Astrocyte (in vitro differentiated cells and primary cell): Measurements from ENCODE around the gene OR10A4. TPM values are rescaled to one million over a fixed set of nuclear protein-coding genes. Genes with fewer than 3 reads are reported as not detected.

Experiments used
- DNase-seq: peaks from one replicate; pipeline ENCODE4 v3.0.0-alpha.2; 2010; ENCODE audit warnings: low read depth
- FAIRE-seq: peaks from 2 replicates; lab custom pipeline; 2011; peaks lifted over from hg19 to GRCh38; lab: Jason Lieb, UNC
- H2AFZ ChIP-seq: 2 replicates; pipeline ENCODE4 v1.6.0; 2012; ENCODE audit warnings: low read depth, low read length, inconsistent platforms
- H3K27ac ChIP-seq: 2 replicates; pipeline ENCODE4 v1.5.1; 2011; ENCODE audit warnings: low read depth, low read length, inconsistent platforms
- H3K27me3 ChIP-seq: 2 replicates; pipeline ENCODE4 v1.6.0; 2011; ENCODE audit warnings: low read length, inconsistent platforms; ENCODE audit not compliant: insufficient read depth
- H3K36me3 ChIP-seq: 2 replicates; pipeline ENCODE4 v1.5.1; 2011; ENCODE audit warnings: low read length, inconsistent platforms; ENCODE audit not compliant: insufficient read depth
- H3K4me1 ChIP-seq: 2 replicates; pipeline ENCODE4 v1.5.1; 2011; ENCODE audit warnings: low read length, inconsistent platforms; ENCODE audit not compliant: insufficient read depth
- H3K4me2 ChIP-seq: 2 replicates; pipeline ENCODE4 v1.6.0; 2012; ENCODE audit warnings: low read length, inconsistent platforms
- H3K4me3 ChIP-seq: 2 replicates; pipeline ENCODE4 v1.5.1; 2011; ENCODE audit warnings: low read depth, mild to moderate bottlenecking, low read length, inconsistent platforms; ENCODE audit not compliant: insufficient read depth
- H3K79me2 ChIP-seq: 2 replicates; pipeline ENCODE4 v1.6.0; 2012; ENCODE audit warnings: mild to moderate bottlenecking, low read length, inconsistent platforms; ENCODE audit not compliant: insufficient read depth
- H3K9ac ChIP-seq: 2 replicates; pipeline ENCODE4 v1.6.0; 2012; ENCODE audit warnings: mild to moderate bottlenecking, low read length, inconsistent platforms
- H3K9me3 ChIP-seq: 2 replicates; pipeline ENCODE4 v1.5.1; 2012; ENCODE audit warnings: low read depth, mild to moderate bottlenecking, low read length, inconsistent platforms; ENCODE audit not compliant: insufficient read depth
- H4K20me1 ChIP-seq: 2 replicates; pipeline ENCODE4 v1.6.0; 2012; ENCODE audit warnings: low read length, inconsistent platforms; ENCODE audit not compliant: insufficient read depth
- H3K27ac Mint-ChIP-seq: one replicate; pipeline ENCODE4 v1.8.0; 2021; ENCODE audit warnings: mild to moderate bottlenecking, mixed read lengths; ENCODE audit not compliant: unreplicated experiment
- H3K27me3 Mint-ChIP-seq: one replicate; pipeline ENCODE4 v1.8.0; 2021; ENCODE audit warnings: low read depth, mixed read lengths; ENCODE audit not compliant: unreplicated experiment
- H3K36me3 Mint-ChIP-seq: one replicate; pipeline ENCODE4 v1.8.0; 2021; ENCODE audit warnings: low read depth, mixed read lengths; ENCODE audit not compliant: unreplicated experiment
- H3K4me1 Mint-ChIP-seq: one replicate; pipeline ENCODE4 v1.8.0; 2021; ENCODE audit warnings: low read depth, mixed read lengths; ENCODE audit not compliant: unreplicated experiment
- H3K4me3 Mint-ChIP-seq: one replicate; pipeline ENCODE4 v1.8.0; 2021; ENCODE audit warnings: mild to moderate bottlenecking, moderate library complexity, mixed read lengths; ENCODE audit not compliant: unreplicated experiment
- H3K9me3 Mint-ChIP-seq: one replicate; pipeline ENCODE4 v1.8.0; 2021; ENCODE audit warnings: mild to moderate bottlenecking, mixed read lengths; ENCODE audit not compliant: unreplicated experiment
- EZH2 ChIP-seq: IDR thresholded peaks from 2 replicates; pipeline ENCODE4 v1.6.1; 2012; ENCODE audit warnings: mild to moderate bottlenecking, low read length, inconsistent platforms; ENCODE audit not compliant: insufficient read depth
- total RNA-seq: library from RNA; stranded (reverse); gene quantifications from 2 replicates; pipeline ENCODE4 v1.2.1, GENCODE V29; 2021
- TF ChIP-seq, protein P1 (sequence below): IDR thresholded peaks from 2 replicates; pipeline ENCODE4 v1.5.1; 2011; ENCODE audit warnings: low read depth, mild to moderate bottlenecking, inconsistent platforms, low read length, moderate library complexity; ENCODE audit not compliant: insufficient read depth

The OR10A4 gene
- total RNA-seq, 1 donor from 2014 or later, result not detected

DNA sequence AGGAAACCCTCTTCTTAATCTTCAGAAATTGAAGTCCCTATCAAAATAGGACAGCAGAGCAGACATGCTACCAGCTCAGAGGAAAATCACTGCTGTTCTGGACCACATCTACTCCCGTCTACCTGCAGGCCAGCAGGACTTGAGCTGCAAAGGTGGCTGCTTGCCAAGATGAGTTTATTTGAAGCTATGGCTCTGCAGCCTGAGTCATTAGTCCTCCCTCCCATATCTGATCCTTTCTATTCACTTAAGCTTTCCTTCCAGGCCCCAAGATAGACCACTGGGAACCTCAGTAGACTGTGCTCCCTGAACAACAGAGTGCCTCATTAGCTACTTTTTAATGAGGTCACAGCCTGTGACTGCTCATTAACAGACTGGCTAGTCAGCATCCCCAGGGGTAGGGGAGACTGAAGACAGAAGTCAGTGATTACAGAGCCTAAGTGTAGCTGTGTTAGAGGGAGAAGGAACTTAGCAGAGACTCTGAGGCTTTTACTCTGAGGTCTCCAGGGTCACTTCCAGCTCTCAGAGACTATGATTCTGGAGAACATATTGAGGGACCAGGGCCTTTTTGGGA is 20.4 kb upstream of the OR10A4 start:
- no peaks in the 10 kb centered on the region for H3K36me3 ChIP-seq
- peaks cover 2% of the 10 kb centered on the region for H3K36me3 Mint-ChIP-seq
- H3K4me3 Mint-ChIP-seq, result no peak overlapping the region
- no peak overlapping the region for H3K9ac ChIP-seq
- H3K9me3 ChIP-seq, result no peaks in the 10 kb centered on the region
- no peak overlapping the region for H3K27ac ChIP-seq
- H4K20me1 ChIP-seq, result no peaks in the 10 kb centered on the region
- H3K79me2 ChIP-seq, result no peaks in the 10 kb centered on the region
- DNase-seq (peak; percentile 20), FAIRE-seq (no peak)
- no peaks in the 10 kb centered on the region for H3K4me1 Mint-ChIP-seq
- TF ChIP-seq EZH2, result no peak
- TF ChIP-seq, protein P1, sequence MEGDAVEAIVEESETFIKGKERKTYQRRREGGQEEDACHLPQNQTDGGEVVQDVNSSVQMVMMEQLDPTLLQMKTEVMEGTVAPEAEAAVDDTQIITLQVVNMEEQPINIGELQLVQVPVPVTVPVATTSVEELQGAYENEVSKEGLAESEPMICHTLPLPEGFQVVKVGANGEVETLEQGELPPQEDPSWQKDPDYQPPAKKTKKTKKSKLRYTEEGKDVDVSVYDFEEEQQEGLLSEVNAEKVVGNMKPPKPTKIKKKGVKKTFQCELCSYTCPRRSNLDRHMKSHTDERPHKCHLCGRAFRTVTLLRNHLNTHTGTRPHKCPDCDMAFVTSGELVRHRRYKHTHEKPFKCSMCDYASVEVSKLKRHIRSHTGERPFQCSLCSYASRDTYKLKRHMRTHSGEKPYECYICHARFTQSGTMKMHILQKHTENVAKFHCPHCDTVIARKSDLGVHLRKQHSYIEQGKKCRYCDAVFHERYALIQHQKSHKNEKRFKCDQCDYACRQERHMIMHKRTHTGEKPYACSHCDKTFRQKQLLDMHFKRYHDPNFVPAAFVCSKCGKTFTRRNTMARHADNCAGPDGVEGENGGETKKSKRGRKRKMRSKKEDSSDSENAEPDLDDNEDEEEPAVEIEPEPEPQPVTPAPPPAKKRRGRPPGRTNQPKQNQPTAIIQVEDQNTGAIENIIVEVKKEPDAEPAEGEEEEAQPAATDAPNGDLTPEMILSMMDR, result no peak
- H3K4me3 ChIP-seq, result no peak overlapping the region
- H3K27me3 ChIP-seq, result no peaks in the 10 kb centered on the region
- H3K27me3 Mint-ChIP-seq, result no peaks in the 10 kb centered on the region
- H2AFZ ChIP-seq, result no peak overlapping the region
- peaks cover 12% of the 10 kb centered on the region for H3K9me3 Mint-ChIP-seq
- H3K4me1 ChIP-seq, result no peaks in the 10 kb centered on the region
- H3K4me2 ChIP-seq, result no peak overlapping the region
- H3K27ac Mint-ChIP-seq, result no peak overlapping the region

DNA sequence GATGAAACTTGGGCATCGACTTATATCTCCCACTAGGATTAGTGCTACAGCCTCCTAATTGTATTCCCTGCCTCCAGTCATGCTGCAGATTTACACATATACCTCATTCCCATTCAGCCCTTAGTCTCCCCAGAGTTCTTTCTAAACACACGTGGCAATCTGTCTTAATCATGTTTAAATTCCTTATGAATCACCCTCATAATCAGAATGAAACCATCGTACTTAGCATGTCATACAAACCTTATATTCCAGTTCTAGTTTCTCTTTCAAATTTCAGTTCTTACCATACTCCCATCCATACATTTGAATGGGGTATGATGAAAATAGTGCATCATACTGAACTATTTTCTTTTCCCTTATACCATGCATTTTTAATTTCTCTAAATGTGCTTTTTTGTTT is 19.6 kb upstream of the OR10A4 start:
- Histone ChIP-seq H3K79me2 (no peaks in the 10 kb centered on the region), H3K4me2 (no peak overlapping the region), H3K9me3 (no peaks in the 10 kb centered on the region), H3K4me1 (no peaks in the 10 kb centered on the region), H3K9ac (no peak overlapping the region), H3K4me3 (no peak overlapping the region), H3K27ac (no peak overlapping the region), H2AFZ (no peak overlapping the region), H3K27me3 (no peaks in the 10 kb centered on the region), H3K36me3 (no peaks in the 10 kb centered on the region), H4K20me1 (no peaks in the 10 kb centered on the region)
- Mint-ChIP-seq H3K27ac (no peak overlapping the region), H3K27me3 (no peaks in the 10 kb centered on the region), H3K4me3 (no peak overlapping the region), H3K9me3 (peaks cover 7% of the 10 kb centered on the region), H3K36me3 (peaks cover 2% of the 10 kb centered on the region), H3K4me1 (no peaks in the 10 kb centered on the region)
- FAIRE-seq, result no peak
- TF ChIP-seq, protein P1, result no peak
- no peak for TF ChIP-seq EZH2
- DNase-seq, result no peak

DNA sequence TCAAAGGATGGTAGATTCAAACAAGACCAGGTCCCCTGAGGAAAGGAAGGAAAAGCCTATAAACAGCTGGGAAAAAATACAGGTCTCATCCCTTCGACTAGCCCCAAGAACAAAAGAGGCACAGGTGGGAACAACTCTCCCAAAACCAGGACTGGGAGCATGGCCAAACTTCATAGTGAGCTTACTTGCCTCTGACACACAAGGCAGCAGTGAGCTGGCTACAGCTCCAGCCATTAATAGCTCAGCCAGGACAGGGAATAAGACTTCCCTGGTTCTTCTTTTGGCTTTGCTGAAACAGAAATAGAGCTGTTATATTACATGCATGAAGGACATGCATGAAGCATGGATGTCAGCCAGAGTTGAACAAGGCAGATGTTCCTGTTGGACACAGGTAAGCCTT is 13.5 kb upstream of the OR10A4 start, which contains the start of gene OR10A2:
Gene OR10A2 (plus strand): TSS at position 97 of the 400 bp plus-strand sequence. CDS start 6,698 bp downstream, outside the sequence.
- no peak for FAIRE-seq
- no peak within 1 kb of the TSS for H3K27ac Mint-ChIP-seq
- H3K36me3 Mint-ChIP-seq, result no peaks in the 10 kb centered on the region
- Histone ChIP-seq H4K20me1 (no peaks in the 10 kb centered on the region), H3K27ac (no peak within 1 kb of the TSS), H3K9ac (no peak within 1 kb of the TSS), H3K36me3 (no peaks in the 10 kb centered on the region), H3K4me1 (no peaks in the 10 kb centered on the region), H3K4me3 (no peak within 1 kb of the TSS), H3K9me3 (no peaks in the 10 kb centered on the region), H3K27me3 (no peaks in the 10 kb centered on the region), H3K4me2 (no peak within 1 kb of the TSS), H2AFZ (no peak within 1 kb of the TSS), H3K79me2 (no peaks in the 10 kb centered on the region)
- TF ChIP-seq, protein P1, result no peak
- no peak for TF ChIP-seq EZH2
- H3K27me3 Mint-ChIP-seq, result no peaks in the 10 kb centered on the region
- H3K4me1 Mint-ChIP-seq, result peaks cover 2% of the 10 kb centered on the region
- no peak for DNase-seq
- no peak within 1 kb of the TSS for H3K4me3 Mint-ChIP-seq
- no peaks in the 10 kb centered on the region for H3K9me3 Mint-ChIP-seq
